GM23338 (cell line): Measurements from ENCODE around the gene ATP10A. TPM values are rescaled to one million over a fixed set of nuclear protein-coding genes. Genes with fewer than 3 reads are reported as not detected.

Experiments
- ATAC-seq: fragments of 200-7000 bp; cut with Tn5 transposase; 3 replicates; pipeline ENCODE4 v1.9.1; 2020
- DNase-seq: peaks from one replicate; pipeline ENCODE4 v3.0.0-alpha.2; 2015; ENCODE audit warnings: low spot score
- H2AFZ ChIP-seq: fragments of 200-600 bp; sonication (generic); 2 replicates; pipeline ENCODE4 v1.8.0; 2016; ENCODE audit warnings: antibody characterized with exemption, mild to moderate bottlenecking, moderate library complexity
- H3F3A ChIP-seq: fragments of 200-600 bp; sonication (generic); replicated peaks from 2 replicates; pipeline ENCODE4 v1.8.0; 2017; ENCODE audit warnings: antibody characterized with exemption, mixed run types, low read depth
- H3K27ac ChIP-seq: fragments of 200-600 bp; sonication (generic); 2 replicates; pipeline ENCODE4 v1.6.1; 2016; ENCODE audit warnings: low read depth
- H3K27me3 ChIP-seq: fragments of 200-600 bp; sonication (generic); 2 replicates; pipeline ENCODE4 v1.8.0; 2016; ENCODE audit warnings: mild to moderate bottlenecking, mixed run types, moderate library complexity; ENCODE audit not compliant: insufficient read depth
- H3K36me3 ChIP-seq: fragments of 200-600 bp; sonication (generic); 2 replicates; pipeline ENCODE4 v1.8.0; 2016; ENCODE audit warnings: mild to moderate bottlenecking; ENCODE audit not compliant: insufficient read depth
- H3K4me1 ChIP-seq: fragments of 200-600 bp; sonication (generic); 2 replicates; pipeline ENCODE4 v1.8.0; 2016; ENCODE audit warnings: mild to moderate bottlenecking, moderate library complexity; ENCODE audit not compliant: insufficient read depth
- H3K4me2 ChIP-seq: fragments of 200-600 bp; sonication (generic); 2 replicates; pipeline ENCODE4 v1.7.1; 2017; ENCODE audit warnings: mixed run types
- H3K4me3 ChIP-seq: fragments of 200-600 bp; sonication (generic); 2 replicates; pipeline ENCODE4 v1.6.1; 2016; ENCODE audit warnings: mixed run types
- H3K79me2 ChIP-seq: fragments of 200-600 bp; sonication (generic); replicated peaks from 2 replicates; pipeline ENCODE4 v1.8.0; 2017; ENCODE audit warnings: mild to moderate bottlenecking; ENCODE audit not compliant: insufficient read depth
- H3K9me2 ChIP-seq: fragments of 200-600 bp; sonication (generic); 2 replicates; pipeline ENCODE4 v1.8.0; 2017; ENCODE audit not compliant: insufficient read depth
- H4K20me1 ChIP-seq: fragments of 200-600 bp; sonication (generic); replicated peaks from 2 replicates; pipeline ENCODE4 v1.8.0; 2017; ENCODE audit warnings: mild to moderate bottlenecking; ENCODE audit not compliant: insufficient read depth
- H3K27ac Mint-ChIP-seq: 2 replicates; pipeline ENCODE4 v1.8.0; 2020; ENCODE audit warnings: inconsistent platforms, mild to moderate bottlenecking, moderate library complexity, mixed read lengths
- H3K27me3 Mint-ChIP-seq: 3 replicates; pipeline ENCODE4 v1.8.0; 2022; ENCODE audit warnings: low read depth, mild to moderate bottlenecking, moderate library complexity, mixed read lengths, inconsistent platforms; ENCODE audit not compliant: insufficient read depth, poor library complexity
- H3K36me3 Mint-ChIP-seq: 3 replicates; pipeline ENCODE4 v1.8.0; 2021; ENCODE audit warnings: low read depth, mild to moderate bottlenecking, inconsistent platforms, moderate library complexity, mixed read lengths
- H3K4me1 Mint-ChIP-seq: 3 replicates; pipeline ENCODE4 v1.8.0; 2020; ENCODE audit warnings: mild to moderate bottlenecking, inconsistent platforms, mixed read lengths
- H3K4me3 Mint-ChIP-seq: 3 replicates; pipeline ENCODE4 v1.8.0; 2021; ENCODE audit warnings: moderate library complexity, mild to moderate bottlenecking, inconsistent platforms, mixed read lengths
- H3K9me3 Mint-ChIP-seq: 3 replicates; pipeline ENCODE4 v1.8.0; 2020; ENCODE audit warnings: moderate library complexity, mild to moderate bottlenecking, inconsistent platforms, mixed read lengths
- EZH2 ChIP-seq: fragments of 200-600 bp; sonication (generic); IDR thresholded peaks from one replicate; pipeline ENCODE4 v1.8.0; 2017; ENCODE audit warnings: antibody characterized with exemption, mild to moderate bottlenecking, low read depth; ENCODE audit not compliant: unreplicated experiment
- STAT1 ChIP-seq: IDR thresholded peaks from one replicate; pipeline ENCODE4 v1.6.1; 2016; ENCODE audit warnings: antibody characterized with exemption; ENCODE audit not compliant: unreplicated experiment
- polyA plus RNA-seq: library from polyadenylated mRNA; unstranded; fragments of >200 nt; fragmentation: Nextera tagmentation; extraction: Ambion mirVana; gene quantifications from 2 replicates; pipeline ENCODE4 v1.2.1, GENCODE V29; 2016
- total RNA-seq: library from RNA; depleted of rRNA; stranded (reverse); fragments of >200 nt; shearing (Covaris generic); gene quantifications from 2 replicates; pipeline ENCODE4 v1.2.3, GENCODE V29; 2014
- TF ChIP-seq, protein P1 (sequence below): IDR thresholded peaks from one replicate; pipeline ENCODE4 v1.6.1; 2018; ENCODE audit warnings: antibody characterized with exemption; ENCODE audit not compliant: unreplicated experiment
- TF ChIP-seq, protein P2 (sequence below), 2 experiments: fragments of 200-600 bp in 1 of 2; sonication (generic) in 1 of 2; conservative IDR thresholded peaks; 2 replicates each; pipeline versions ENCODE4 v1.5.1 to v1.6.1; 2016 to 2017; ENCODE audit warnings: antibody characterized with exemption in 2 of 2, low read depth in 2 of 2, mild to moderate bottlenecking in 2 of 2, moderate library complexity in 1 of 2
- TF ChIP-seq, protein P3 (sequence below): IDR thresholded peaks from 2 replicates; pipeline ENCODE4 v1.6.1; 2016; ENCODE audit warnings: antibody characterized with exemption
- TF ChIP-seq, protein P4 (sequence below): fragments of 250-450 bp; sonication (Bioruptor Pico); IDR thresholded peaks from 2 replicates; pipeline ENCODE4 v1.5.0; 2020; ENCODE audit warnings: mild to moderate bottlenecking, moderate library complexity

Gene ATP10A
- total and polyA plus RNA-seq, 2 experiments from 2014 or later, result 0.36 to 5.6 TPM

DNA sequence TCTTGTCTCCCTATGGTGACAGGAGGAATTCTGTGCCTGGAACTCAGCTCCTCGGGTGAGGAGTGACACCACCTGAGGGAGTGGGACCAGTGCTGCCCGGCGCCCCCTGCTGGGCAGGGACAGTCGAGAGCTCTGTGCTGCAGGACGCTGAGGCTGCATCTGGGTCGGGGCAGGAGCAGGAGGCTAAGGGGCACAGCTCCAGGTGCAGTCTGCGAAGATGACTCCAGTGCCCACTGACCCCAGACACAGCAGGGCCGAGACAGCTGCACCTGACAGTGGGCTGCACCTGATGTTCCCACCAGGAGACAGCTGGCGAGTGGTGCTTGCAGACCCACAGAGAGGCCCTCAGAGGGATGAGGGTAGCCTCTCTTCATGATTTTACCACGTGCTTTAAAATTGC, 152.9 kb downstream of the ATP10A start:
- H3K4me1 ChIP-seq, result no peaks in the 10 kb centered on the region
- H3K4me3 ChIP-seq, result no peak overlapping the region
- Mint-ChIP-seq H3K36me3 (no peaks in the 10 kb centered on the region), H3K4me1 (0 out of 3 replicates have a peak, but pooled peaks cover 4% of the 10 kb centered on the region), H3K4me3 (no peak overlapping the region), H3K9me3 (no peaks in the 10 kb centered on the region), H3K27me3 (peaks cover 8% of the 10 kb centered on the region), H3K27ac (no peak overlapping the region)
- H3K9me2 ChIP-seq, result no peaks in the 10 kb centered on the region
- no peak overlapping the region for H3K27ac ChIP-seq
- H3K36me3 ChIP-seq, result no peaks in the 10 kb centered on the region
- H3F3A ChIP-seq, result no peaks in the 10 kb centered on the region
- no peaks in the 10 kb centered on the region for H3K79me2 ChIP-seq
- H3K27me3 ChIP-seq, result no peaks in the 10 kb centered on the region
- H4K20me1 ChIP-seq, result no peaks in the 10 kb centered on the region
- H2AFZ ChIP-seq, result no peak overlapping the region
- no peak for TF ChIP-seq STAT1
- TF ChIP-seq, protein P1, sequence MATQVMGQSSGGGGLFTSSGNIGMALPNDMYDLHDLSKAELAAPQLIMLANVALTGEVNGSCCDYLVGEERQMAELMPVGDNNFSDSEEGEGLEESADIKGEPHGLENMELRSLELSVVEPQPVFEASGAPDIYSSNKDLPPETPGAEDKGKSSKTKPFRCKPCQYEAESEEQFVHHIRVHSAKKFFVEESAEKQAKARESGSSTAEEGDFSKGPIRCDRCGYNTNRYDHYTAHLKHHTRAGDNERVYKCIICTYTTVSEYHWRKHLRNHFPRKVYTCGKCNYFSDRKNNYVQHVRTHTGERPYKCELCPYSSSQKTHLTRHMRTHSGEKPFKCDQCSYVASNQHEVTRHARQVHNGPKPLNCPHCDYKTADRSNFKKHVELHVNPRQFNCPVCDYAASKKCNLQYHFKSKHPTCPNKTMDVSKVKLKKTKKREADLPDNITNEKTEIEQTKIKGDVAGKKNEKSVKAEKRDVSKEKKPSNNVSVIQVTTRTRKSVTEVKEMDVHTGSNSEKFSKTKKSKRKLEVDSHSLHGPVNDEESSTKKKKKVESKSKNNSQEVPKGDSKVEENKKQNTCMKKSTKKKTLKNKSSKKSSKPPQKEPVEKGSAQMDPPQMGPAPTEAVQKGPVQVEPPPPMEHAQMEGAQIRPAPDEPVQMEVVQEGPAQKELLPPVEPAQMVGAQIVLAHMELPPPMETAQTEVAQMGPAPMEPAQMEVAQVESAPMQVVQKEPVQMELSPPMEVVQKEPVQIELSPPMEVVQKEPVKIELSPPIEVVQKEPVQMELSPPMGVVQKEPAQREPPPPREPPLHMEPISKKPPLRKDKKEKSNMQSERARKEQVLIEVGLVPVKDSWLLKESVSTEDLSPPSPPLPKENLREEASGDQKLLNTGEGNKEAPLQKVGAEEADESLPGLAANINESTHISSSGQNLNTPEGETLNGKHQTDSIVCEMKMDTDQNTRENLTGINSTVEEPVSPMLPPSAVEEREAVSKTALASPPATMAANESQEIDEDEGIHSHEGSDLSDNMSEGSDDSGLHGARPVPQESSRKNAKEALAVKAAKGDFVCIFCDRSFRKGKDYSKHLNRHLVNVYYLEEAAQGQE, result no peak
- TF ChIP-seq EZH2, result no peak
- TF ChIP-seq, protein P2, sequence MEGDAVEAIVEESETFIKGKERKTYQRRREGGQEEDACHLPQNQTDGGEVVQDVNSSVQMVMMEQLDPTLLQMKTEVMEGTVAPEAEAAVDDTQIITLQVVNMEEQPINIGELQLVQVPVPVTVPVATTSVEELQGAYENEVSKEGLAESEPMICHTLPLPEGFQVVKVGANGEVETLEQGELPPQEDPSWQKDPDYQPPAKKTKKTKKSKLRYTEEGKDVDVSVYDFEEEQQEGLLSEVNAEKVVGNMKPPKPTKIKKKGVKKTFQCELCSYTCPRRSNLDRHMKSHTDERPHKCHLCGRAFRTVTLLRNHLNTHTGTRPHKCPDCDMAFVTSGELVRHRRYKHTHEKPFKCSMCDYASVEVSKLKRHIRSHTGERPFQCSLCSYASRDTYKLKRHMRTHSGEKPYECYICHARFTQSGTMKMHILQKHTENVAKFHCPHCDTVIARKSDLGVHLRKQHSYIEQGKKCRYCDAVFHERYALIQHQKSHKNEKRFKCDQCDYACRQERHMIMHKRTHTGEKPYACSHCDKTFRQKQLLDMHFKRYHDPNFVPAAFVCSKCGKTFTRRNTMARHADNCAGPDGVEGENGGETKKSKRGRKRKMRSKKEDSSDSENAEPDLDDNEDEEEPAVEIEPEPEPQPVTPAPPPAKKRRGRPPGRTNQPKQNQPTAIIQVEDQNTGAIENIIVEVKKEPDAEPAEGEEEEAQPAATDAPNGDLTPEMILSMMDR (conservative IDR thresholded peaks at IDR 0.05; ENCODE audit: low read depth in 2 of 2), result peak; percentile 78 to 92
- TF ChIP-seq, protein P3, sequence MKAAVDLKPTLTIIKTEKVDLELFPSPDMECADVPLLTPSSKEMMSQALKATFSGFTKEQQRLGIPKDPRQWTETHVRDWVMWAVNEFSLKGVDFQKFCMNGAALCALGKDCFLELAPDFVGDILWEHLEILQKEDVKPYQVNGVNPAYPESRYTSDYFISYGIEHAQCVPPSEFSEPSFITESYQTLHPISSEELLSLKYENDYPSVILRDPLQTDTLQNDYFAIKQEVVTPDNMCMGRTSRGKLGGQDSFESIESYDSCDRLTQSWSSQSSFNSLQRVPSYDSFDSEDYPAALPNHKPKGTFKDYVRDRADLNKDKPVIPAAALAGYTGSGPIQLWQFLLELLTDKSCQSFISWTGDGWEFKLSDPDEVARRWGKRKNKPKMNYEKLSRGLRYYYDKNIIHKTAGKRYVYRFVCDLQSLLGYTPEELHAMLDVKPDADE, result no peak
- TF ChIP-seq, protein P4, sequence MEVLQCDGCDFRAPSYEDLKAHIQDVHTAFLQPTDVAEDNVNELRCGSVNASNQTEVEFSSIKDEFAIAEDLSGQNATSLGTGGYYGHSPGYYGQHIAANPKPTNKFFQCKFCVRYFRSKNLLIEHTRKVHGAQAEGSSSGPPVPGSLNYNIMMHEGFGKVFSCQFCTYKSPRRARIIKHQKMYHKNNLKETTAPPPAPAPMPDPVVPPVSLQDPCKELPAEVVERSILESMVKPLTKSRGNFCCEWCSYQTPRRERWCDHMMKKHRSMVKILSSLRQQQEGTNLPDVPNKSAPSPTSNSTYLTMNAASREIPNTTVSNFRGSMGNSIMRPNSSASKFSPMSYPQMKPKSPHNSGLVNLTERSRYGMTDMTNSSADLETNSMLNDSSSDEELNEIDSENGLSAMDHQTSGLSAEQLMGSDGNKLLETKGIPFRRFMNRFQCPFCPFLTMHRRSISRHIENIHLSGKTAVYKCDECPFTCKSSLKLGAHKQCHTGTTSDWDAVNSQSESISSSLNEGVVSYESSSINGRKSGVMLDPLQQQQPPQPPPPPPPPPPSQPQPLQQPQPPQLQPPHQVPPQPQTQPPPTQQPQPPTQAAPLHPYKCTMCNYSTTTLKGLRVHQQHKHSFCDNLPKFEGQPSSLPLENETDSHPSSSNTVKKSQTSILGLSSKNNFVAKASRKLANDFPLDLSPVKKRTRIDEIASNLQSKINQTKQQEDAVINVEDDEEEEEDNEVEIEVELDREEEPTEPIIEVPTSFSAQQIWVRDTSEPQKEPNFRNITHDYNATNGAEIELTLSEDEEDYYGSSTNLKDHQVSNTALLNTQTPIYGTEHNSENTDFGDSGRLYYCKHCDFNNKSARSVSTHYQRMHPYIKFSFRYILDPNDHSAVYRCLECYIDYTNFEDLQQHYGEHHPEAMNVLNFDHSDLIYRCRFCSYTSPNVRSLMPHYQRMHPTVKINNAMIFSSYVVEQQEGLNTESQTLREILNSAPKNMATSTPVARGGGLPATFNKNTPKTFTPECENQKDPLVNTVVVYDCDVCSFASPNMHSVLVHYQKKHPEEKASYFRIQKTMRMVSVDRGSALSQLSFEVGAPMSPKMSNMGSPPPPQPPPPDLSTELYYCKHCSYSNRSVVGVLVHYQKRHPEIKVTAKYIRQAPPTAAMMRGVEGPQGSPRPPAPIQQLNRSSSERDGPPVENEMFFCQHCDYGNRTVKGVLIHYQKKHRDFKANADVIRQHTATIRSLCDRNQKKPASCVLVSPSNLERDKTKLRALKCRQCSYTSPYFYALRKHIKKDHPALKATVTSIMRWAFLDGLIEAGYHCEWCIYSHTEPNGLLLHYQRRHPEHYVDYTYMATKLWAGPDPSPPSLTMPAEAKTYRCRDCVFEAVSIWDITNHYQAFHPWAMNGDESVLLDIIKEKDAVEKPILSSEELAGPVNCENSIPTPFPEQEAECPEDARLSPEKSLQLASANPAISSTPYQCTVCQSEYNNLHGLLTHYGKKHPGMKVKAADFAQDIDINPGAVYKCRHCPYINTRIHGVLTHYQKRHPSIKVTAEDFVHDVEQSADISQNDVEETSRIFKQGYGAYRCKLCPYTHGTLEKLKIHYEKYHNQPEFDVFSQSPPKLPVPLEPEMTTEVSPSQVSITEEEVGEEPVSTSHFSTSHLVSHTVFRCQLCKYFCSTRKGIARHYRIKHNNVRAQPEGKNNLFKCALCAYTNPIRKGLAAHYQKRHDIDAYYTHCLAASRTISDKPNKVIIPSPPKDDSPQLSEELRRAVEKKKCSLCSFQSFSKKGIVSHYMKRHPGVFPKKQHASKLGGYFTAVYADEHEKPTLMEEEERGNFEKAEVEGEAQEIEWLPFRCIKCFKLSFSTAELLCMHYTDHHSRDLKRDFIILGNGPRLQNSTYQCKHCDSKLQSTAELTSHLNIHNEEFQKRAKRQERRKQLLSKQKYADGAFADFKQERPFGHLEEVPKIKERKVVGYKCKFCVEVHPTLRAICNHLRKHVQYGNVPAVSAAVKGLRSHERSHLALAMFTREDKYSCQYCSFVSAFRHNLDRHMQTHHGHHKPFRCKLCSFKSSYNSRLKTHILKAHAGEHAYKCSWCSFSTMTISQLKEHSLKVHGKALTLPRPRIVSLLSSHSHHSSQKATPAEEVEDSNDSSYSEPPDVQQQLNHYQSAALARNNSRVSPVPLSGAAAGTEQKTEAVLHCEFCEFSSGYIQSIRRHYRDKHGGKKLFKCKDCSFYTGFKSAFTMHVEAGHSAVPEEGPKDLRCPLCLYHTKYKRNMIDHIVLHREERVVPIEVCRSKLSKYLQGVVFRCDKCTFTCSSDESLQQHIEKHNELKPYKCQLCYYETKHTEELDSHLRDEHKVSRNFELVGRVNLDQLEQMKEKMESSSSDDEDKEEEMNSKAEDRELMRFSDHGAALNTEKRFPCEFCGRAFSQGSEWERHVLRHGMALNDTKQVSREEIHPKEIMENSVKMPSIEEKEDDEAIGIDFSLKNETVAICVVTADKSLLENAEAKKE (CRISPR knock-in tag), result no peak
- peak; percentile 97 for ATAC-seq
- DNase-seq, result peak; percentile 82
- H3K4me2 ChIP-seq, result no peak overlapping the region
